Activated T-helper 1 cell treated with Interleukin-2 at 50 U/mL for 16 hours (primary cell): Measurements from ENCODE around the gene CNNM3.

Experiments used
- DNase-seq: peaks from one replicate; pipeline ENCODE4 v3.0.0-alpha.2; 2020; ENCODE audit warnings: low read depth

CNNM3 gene

DNA sequence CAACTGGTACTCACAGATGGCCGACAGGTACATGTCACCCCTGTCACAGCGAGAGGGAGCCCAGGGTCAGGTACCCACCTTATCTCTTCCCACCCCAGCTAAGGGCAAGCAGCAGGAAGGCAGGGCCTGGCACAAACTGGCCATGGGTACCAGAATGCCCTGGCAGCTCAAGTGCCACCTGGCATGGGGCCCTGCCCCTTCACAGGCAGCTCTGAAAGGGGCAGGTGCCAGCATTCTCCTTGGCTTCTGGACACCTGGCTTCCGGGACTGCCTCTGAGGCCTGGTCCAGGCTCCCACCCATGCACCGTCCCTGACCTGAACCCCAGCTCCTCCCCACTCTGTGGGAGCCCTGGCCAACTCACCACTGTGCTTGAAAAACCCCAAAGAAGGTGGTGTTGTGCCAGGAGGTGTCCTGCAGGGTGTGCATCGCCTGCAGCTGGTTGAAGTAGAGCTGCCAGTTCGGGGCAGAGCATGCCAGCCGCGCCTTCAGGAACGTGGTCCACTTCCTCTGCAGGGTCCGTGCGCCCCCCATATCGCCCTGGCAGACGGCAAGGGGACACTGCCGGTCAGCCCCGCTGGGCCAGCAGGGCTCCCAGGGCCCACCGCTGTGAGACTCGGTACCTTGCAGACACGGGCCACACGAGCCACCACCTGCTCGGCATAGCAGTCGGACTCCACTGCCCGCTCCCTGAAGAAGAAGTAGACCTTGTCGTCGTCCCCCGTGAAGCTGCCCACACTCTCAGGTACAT is 48.4 kb downstream of the CNNM3 start:
- DNase-seq: no peak

DNA sequence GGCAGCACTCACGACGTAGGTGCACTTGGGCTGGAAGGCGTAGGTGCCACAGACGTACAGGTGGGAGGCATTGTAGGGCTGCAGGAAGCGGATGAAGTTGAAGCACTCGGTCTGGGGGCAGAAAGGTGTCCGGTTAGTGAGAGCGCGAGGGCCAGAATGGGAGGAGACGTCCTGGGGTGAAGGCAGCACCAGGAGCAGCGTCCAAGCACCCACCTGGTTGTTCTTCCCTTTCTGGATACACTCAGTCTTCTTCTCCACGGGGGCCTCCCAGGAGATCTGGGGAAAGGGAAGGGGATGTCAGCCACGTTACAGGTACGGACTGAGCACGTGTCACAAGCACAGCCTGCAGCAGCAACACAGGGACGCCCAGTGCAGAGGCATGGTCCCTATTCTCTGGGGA is 49.6 kb downstream of the CNNM3 start:
- no peak for DNase-seq

DNA sequence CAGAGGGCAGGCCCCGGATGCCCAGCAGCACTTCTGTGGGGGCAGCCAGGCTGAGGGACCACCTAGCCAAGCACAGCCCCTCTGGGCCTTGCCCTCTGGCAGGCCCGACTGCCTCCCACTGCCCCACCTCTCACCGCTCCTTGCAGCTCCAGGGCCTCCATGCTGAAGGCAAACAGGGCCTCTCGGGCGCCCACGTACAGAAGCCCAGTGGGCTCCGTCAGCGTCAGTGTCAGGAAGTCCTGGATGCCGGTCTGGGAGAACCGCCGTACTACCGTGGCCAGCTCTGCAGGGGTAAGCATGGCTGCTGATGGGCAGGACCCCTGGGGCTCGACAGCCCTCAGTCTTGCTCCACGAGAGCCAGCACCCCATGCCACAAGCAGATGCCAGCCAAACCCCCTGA is 50.1 kb downstream of the CNNM3 start:
- no peak for DNase-seq

DNA sequence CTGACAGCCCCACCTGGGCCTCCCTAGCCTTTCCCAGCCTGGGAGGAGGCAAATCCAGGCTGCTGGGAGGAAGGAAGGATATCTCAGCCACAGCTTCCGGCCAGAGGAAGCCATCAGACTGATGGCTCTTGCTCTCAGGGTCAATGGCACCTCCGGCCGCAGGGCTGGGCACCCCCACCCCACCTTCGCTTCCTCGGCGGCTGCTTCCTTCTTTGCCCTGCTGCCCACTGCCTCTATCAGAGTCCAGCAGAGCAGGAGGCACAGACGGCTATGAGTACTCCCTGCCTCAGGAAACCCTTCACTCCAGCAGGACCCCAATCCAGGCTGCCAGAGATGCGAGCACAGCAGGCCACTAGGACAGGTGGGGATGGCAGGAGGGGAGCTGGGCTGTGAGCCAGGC is 50.5 kb downstream of the CNNM3 start:
- no peak for DNase-seq

DNA sequence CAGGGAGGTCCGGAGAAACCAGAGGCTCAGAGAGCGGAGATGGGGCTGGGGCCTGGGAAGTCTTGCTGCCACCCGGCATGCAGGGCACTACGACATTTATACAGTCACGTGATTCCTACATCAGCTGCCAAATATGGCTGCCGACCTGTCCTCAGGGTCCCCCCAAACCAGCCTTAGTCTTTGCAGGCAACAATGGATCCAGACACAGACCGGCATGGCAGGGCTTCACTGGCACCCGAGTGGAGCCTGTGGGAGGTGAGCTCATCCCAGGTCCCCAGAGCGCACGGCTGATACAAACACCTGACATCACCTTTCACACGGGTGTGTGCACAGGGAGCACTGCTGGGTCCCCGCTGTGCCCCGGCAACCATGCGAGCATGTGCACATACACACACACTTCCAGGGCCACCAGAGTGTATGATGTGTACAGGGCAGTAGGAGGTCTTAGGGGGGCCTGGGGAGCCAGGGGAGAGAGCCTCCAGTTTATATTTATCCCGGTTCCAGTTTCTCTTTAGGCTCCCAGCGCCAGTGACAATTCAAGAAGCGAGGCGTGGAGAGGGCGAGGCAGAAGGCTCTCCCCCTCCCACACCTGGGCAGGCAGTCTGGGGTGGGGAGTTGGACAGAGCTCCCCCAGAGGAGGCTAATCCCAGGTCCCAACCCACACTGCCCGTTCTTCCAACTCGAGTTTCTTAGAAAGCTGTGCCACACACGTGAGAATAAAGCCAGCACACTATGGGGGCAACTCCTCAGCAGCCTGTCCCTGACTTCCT is 51.1 kb downstream of the CNNM3 start:
- no peak for DNase-seq

DNA sequence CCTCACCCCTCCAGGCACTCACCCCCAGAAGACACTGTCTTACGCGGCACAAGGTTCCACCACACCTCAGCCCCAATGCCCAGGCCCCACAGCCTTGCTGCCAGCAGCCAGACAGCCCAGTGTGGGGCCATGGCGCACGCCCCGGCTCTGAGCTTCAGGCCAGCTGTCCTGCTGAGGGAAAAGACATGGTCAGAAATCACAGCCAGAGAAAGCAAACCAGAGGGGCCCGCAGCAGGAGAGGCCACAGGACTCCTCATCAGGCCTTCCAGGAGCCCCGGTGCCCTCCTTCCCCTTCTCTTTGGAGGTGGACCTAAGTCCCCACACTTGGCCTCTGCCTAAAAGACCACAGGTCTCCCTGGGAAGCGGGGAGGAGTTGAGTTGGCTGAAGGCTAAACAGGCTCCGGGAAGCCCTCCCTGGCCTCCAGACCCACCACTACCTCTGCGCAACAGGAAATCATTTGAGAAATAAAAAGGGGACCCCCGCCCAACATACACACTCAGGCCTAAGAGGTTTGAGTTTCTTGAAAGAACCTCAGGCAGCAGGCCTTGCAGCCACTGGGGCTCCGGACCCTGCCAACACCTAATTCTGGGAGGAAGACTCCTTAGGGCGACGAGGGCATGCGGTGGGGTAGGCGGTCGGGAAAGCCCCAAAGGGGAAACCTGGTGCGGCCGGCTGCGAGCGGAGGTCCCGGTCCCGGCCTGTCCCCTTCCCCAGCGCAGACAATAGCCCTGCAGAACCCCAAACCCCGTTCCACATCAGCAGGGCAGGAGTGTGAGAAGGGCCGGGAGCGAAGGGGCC is 51.9 kb downstream of the CNNM3 start:
- DNase-seq: no peak

DNA sequence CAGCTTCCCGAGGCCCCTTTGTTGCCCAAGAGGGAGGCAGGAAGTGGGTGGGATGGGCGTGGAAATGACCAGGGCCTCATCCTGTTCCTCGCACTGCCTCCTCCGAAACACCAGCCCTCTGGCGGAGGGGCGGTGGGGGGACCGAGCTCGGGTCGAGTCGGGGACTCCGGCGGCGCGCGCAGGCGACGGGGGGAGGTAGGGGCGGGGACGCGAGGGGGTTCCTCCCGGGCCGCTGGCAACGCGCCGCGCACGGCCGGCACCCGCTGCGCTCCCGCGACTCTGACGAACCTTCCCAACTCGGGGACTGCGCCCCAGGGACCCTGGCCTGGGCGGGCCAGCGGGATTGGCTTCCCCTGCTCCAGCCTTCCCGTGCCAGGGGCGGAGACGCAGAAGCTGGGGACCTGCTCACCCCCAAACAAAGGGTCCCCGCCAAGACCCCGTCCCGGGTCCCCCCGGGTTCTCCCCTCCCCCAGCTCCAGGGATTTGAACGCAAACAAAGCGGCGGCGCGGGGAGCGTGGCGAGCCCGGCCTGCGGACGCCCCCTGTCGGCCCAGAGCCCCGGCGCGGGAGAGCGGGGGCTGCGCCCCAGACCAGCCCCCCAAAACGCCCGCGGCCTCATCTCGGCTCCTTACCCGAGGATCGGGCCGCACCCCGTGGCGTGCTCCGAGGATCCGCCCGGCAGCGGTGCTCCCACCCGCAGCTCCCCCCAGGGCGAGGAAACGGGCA is 52.6 kb downstream of the CNNM3 start:
- DNase-seq: peak; percentile 47

DNA sequence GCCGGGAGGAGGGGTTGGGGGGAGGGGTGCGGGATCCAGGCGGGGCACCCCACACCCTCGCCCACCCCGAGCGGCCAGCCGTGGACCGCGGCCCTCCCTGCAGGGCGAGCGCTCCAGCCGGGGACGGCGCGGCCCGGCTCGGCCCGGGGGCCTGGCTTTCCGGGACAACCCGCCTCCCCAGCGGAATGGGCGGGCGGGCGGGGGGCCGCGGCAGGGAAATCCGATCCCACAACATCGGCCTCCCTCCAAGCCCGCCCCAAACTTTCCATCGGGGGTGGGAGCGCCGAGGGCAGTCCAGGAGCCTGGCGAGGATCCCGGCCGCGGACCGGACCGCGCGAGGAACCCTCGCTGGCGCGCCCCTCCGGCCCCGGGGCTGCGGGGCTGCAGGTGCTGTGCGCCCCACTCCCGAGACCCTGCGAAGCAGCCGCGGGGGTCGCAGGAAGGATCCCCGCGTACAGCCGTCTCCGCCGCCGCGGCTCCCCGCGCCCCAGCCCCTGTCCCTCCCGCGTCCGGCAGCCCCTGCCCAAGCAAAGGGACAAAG is 53.3 kb downstream of the CNNM3 start:
- DNase-seq: no peak

DNA sequence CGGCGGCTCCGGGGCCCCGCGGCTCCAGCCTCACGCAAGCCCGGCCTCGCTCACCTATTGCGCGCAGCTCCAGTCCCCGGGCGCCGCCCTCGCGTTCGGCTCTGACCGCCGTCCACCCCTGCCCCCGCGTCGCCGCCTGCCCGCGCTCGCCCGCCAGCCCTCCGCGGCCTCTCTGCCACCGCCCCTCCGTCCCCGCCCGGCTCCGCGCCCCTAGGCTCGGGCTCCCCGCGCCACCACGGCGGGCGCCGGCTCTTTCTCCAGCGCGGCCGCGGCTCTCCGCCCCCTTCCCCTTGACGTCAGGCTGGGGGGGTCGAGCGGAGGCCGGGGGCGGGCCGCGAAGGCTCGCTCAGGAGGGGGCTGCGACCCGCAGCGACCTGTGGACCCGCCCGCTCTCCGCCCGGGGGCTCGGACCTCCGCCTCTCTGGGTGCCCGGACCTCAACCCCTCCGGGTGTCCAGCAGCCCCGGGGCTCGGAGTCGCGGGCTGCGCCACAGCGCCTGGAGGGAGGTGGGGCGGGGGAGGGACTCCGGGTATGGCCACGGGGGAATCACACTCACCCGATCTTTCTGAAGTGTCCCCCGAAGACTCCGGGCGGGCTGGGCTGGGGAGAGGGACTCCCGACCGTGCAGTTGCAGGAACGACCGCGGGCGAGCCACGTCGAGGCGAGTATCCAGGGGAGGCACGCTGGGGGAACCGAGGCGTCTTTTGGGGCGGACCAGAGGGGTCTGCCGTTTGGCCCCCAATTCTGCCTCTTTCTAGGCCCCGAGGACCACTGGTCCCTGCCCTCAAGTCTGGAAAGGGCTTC is 54.0 kb downstream of the CNNM3 start, which contains the start of gene SEMA4C:
Gene SEMA4C (minus strand): TSS at position 259 of the 804 bp plus-strand sequence. CDS start 2,194 bp downstream, outside the sequence.
- peak; percentile 56 for DNase-seq

DNA sequence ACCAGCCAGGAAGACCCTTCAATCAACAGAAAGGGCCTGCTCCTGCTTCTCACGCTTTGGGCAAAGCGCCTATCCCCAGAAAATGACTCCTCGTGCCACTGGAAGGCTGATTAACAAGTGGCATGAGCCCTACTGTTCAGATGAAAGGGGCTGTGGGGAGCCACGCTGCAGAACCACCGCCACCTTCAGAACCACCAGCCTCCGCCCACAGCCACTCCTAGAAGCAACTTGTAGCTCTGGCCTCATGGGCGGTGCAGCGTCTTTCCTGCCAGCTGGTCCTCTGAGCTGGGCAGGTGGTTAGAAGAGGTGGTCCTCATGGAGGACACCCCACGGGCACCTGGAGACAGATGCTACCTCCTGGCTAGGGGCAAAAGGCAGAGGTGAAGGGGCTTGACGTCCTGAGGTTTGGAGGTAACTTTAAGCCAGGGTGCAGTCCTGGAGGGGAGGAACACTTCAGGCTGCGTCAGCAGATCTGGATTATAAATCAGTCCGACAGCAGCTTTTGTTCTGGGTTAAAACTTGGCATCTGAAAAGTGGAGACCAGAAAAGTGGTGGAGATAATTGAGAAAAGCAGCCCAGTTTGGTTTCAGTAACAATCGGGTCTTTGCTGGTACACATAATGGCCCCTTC is 54.7 kb downstream of the CNNM3 start:
- peak; percentile 63 for DNase-seq

DNA sequence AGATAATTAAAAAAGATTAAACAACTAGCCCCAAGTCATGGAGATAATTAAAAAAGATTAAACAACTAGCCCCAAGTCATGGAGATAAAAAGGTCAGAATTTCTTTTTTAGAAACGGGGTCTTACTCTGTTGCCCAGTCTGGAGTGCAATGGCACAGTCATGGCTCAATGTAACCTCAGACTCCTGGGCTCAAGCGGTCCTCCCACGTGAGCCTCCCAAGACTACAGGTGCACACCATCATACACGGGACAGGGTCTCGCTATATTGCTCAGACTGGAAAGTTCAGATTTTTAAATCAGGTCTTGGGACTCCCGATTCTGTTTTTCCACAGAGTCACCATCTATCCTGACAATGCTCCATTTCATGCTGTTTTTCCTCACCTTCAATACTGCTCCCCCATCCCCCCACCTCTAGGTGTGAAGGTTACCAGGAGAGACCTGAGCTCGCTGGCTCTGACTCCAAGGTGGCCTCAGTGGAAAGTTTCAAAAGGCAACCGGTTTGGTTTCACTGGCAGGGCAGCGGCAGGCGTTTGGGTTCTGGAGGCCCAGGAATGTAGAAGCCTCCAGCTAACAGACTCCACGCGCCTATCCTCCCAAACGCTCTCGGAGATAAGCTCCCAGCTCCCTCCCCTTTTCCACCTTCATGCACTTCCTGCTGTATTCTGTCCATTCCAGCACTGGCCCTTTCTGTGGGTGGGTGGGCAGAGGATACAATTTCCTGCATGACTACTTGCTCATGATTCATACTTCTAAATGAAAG is 56.7 kb downstream of the CNNM3 start:
- DNase-seq: no peak

DNA sequence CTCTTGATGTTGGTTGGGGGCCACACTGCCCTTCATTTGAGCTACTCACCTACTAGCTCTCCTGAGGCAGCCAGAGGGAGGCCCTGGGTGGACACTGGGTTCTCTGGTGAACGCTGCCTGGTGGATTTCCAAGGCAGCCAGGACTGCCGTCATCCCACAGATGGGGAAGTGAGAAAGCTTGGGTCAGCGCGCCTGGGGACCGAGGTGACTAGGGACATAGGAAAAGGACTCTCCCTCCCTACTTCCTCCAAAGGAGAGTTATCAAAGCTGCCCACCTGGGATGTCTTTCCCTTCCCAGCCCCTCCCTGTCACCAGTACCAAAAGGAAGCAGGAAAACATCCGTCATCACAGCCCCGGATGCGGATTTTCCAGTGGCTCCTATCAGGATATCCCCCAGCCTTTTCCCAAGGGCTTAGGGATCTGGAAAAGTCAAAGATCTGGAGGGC is 57.6 kb downstream of the CNNM3 start:
- no peak for DNase-seq

DNA sequence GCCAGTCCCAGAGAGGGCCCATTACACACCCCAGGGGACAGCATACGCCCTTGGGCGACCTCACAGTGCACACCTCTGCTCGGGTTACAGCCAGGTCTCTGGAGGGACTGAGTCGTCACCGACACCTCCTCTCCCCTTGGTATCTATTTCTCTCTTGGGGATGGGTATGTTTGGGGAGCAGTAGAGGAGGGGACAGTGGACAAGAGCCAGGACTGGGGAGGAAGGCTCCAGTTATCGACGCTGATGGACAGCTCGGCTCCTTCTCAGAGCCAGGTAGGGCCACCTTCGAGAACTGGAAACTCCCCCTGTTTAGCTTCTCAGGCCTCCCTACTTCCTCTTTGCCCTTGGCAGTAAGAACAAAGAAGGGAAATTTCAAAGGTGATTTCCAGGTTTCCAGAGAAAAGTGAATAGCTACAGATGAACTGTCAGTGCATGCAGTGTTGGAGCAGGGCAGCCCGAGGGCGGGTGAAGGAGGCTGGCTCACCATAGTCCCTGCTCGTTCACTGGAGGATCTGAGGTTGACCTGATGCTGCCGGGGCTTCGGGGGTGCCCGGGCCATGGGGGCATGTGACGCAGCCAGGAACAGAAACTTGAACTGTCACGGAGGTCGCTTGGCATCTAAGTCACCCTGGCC is 58.2 kb downstream of the CNNM3 start:
- no peak for DNase-seq

DNA sequence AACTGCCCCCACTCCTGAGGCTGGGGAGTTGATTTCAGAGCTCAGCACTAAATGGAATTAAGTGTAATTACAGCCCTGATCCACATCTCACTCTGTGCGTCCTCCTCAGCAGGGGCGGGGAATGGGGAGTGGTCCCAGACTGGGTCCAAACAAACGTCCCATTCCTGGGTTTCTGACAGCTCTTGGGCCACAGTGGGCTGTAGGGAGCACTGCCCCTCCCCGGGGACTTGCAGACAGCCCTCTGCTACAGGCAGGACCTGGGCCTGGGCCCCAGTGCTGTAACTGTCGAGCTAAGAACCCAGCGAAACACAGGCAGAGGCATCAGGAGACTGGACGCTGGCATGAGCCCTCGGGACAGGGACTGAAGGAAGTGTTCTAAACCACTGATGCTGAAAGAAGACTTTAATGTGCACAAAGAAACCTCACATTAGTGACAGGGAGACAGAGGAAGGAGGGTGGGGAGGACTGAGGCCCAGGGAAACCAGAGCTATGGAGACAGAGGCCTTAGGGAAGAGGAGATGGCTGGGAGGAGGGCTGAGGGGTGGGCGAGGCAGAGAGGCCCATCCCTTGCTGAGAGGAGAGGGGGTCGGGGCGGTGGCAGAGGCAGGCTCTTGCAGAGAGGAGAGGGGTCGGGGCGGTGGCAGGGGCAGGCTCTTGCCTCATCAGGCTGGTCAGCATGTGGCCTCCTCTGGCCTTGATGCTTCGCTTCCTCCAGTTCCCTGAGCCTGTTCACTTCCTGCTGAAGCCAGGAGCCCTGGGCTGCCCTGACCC is 59.6 kb downstream of the CNNM3 start:
- DNase-seq: no peak

DNA sequence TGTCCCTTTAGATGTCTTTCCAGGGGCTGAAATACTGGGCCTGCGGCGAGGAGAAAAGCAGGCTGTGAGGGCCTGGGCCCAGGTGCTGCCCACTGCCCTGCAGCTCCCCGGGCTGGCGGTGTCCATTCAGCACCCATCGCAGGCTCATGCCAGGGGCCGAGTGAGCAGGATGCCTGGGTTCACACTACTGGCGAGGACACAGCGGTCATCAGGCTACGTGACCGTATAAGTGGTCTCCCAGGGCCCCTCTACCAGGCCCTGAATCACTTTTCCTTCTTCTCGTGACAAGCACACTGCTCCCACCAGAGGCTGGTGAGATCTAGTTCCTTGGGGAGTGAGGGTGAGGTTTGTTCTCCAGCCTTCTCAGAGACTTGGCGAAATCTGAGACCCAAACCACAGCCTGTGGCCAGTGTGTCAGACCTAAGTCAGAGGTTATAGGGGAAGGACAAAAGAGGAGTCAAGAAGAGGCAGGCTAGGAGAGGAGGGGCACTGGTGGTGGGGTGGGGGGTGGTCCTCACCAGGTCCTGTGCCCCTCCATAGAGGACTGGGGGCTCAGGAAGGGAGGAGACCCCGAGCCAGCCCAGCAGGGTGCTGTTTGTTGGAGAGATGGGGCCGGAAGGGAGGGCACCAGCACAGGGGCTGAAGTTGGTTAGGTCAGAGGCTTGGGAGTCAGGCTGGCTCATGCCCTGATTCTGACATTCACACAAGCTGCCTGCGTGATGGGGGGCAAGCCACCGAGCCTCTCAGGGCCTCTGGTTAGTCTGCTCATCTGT is 60.4 kb downstream of the CNNM3 start:
- no peak for DNase-seq

DNA sequence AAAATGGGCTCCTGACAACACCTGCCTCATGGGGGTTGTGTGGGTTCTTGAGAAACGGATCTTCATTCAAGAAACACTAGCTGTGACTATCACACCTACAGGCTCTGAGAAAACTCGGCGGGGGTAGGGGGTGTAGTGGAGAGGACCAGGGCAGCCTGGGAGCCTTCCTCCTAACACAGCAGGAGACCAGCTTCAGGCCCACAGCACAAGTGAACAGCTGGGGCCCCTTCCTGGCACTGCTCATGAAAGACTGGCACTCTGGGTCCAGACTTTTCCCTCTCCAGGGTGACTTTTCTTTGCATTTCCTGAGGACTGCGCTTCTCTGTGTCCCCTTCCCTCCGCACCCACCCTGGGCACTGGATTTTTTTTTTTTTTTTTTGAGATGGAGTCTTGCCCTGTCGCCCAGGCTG is 61.0 kb downstream of the CNNM3 start:
- DNase-seq: no peak

DNA sequence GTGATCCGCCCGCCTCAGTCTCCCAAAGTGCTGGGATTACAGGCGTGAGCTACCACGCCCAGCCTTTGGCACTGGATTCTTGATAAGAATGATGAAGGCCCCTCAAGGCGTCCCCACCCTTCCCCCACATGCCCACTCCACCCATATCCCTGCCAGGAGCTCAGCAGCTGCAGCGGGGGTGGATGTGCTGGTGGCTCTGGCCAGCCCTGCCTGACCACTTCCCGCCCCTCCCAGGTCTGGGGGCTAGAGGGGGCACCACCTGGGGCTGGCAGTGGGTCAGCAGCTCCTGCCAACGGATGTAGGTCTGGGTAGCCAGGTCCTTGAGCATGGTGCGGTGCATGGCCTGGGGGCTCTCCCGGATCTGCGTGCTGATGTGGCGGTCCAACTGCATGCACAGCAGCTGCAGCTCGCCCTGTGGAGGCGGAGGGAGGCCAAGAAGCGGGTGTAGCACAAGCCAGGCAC is 61.6 kb downstream of the CNNM3 start:
- no peak for DNase-seq
